ENCODE results near the gene SON.

SON gene

DNA sequence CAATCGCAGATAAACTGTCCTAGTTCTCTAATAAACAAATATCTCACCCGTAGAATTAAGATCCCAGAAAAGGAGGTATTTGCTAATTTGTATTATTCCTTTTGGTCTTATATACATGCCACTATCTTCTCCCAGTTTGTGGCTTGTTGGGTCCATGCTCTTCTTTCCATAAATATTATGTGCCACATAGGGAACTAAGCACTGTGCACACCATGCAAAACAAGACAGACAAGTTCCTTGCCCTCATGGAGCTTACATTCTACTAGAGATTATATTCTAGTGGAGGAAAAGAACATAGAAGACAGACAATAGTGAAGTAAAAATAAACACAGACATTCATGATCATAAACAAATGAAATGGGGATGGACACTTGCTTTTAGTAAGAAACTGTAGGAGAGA is 5.6 kb upstream of the SON start:
- no peak for DNase-seq (ENCODE audit: low read depth)
- TF ChIP-seq, protein P1, sequence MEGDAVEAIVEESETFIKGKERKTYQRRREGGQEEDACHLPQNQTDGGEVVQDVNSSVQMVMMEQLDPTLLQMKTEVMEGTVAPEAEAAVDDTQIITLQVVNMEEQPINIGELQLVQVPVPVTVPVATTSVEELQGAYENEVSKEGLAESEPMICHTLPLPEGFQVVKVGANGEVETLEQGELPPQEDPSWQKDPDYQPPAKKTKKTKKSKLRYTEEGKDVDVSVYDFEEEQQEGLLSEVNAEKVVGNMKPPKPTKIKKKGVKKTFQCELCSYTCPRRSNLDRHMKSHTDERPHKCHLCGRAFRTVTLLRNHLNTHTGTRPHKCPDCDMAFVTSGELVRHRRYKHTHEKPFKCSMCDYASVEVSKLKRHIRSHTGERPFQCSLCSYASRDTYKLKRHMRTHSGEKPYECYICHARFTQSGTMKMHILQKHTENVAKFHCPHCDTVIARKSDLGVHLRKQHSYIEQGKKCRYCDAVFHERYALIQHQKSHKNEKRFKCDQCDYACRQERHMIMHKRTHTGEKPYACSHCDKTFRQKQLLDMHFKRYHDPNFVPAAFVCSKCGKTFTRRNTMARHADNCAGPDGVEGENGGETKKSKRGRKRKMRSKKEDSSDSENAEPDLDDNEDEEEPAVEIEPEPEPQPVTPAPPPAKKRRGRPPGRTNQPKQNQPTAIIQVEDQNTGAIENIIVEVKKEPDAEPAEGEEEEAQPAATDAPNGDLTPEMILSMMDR (IDR thresholded peaks at IDR 0.05; ENCODE audit: control insufficient read depth, insufficient read depth, low read depth, low read length, missing control alignments), result no peak
- H3K4me3 ChIP-seq (ENCODE audit: control insufficient read depth, low read depth, low read length), result no peak overlapping the region

DNA sequence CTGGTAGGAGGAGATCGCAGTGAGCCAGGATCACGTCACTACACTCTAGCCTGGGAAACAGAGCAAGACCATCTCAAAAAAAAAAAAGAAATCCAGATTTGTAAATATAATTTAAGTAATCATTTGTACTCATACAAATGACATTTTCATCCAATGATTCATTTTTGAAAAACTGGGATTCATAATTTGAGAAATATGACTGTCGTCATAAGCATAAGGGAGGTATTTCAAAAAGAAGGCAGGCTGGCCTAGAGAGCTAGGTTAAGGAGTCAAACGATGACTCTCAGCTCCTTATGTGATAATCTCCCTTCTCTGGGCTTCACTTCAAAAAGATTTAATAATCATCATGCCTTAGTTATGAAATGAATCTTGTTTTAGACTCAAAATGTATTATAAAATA is 3.2 kb upstream of the SON start:
- TF ChIP-seq, protein P1 (IDR thresholded peaks at IDR 0.05; ENCODE audit: control insufficient read depth, insufficient read depth, low read depth, low read length, missing control alignments), result no peak
- H3K4me3 ChIP-seq (ENCODE audit: control insufficient read depth, low read depth, low read length), result no peak overlapping the region
- no peak for DNase-seq (ENCODE audit: low read depth)

DNA sequence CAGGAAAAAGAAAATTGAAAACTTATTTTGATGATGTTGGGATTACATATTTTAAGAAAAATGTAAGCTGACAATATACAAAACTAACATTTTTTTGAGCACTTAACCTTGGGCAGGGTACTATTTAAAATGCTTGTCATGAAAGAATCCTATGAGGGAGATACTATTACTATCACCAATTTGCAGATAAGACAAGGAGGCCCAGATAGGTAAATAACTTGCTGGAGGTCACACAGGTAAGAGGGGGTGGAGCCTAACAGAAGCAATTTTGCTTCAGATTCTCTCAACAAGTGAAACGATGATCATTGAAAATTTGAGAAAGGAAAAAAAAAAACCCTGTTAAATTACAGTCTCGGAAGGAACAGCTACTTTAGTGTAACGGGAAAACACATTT is 2.1 kb upstream of the SON start:
- no peak overlapping the region for H3K4me3 ChIP-seq (ENCODE audit: control insufficient read depth, low read depth, low read length)
- TF ChIP-seq, protein P1 (IDR thresholded peaks at IDR 0.05; ENCODE audit: control insufficient read depth, insufficient read depth, low read depth, low read length, missing control alignments), result no peak
- DNase-seq (ENCODE audit: low read depth), result no peak

DNA sequence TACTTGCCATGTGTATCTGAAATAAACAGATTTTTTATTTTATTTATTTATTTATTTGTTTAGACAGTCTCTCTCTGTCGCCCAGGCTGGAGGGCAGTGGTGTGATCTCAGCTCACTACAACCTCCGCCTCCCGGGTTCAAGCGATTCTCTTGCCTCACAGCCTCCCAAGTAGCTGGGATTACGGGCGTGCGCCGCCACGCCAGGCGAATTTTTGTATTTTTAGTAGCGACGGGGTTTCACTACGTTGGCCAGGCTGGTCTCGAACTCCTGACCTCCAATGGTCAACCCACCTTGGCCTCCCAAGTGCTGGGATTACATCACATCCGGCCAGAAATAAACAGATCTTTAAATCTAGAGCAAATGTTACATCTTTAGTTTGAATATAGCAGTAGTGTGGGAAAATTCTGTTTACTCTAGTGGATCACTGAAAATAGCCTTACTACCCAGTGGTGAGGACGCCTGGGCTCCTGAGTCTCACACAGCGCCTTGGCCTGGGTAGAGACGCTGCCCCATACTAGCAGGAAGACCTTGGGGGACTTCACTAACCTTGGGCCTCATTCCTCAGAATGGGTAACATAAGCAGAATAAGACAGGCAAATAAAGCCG is 1.6 kb upstream of the SON start:
- no peak for DNase-seq (ENCODE audit: low read depth)
- TF ChIP-seq, protein P1 (IDR thresholded peaks at IDR 0.05; ENCODE audit: control insufficient read depth, insufficient read depth, low read depth, low read length, missing control alignments), result no peak
- peak overlapping the region; percentile 76 for H3K4me3 ChIP-seq (ENCODE audit: control insufficient read depth, low read depth, low read length)

DNA sequence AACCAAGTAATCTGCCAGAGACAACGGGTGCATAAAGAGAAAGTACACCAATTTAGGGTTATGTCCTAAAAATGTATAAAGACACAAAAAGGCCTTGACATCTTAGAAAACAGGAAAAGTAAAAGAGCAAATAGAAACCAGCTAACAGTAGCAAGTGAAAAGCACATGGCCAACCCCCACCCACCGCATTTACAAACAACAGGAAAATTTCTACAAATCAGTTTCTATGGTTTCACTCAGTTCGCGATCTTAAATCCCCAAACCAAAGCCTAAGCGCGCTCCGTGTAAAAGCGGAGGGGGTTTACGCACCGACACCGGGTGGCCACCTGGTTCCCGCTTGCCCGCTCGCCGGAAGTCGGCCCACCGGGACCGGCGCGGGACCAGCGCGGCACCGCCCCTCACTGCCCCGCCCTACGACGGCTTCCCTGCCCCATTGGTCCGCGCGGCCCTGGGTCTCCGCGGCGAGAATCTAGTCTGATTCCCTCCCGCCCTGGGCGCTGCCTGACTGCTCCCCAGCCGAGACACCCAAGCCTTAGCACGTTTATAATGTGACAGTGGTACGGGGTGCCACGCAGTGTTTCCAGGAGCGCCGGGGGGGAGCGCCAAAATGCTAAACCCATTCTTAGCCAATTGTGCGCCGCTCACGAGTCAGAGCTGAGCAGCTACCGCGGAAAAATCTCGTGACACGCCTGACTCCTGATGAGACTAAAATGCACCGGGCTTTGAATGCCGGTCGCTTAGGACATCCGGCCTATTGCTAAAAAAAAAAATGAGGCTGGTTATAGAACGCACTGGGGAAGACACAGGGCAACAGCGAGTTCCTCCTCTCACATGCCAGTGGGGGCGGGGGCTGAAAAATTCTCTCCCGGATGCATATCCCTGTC is 840 bp upstream of the SON start, which contains the start of gene GART:
Gene GART, minus strand, starts transcription at position 362 of the 884 bp plus-strand sequence. CDS start 2,802 bp downstream, outside the sequence.
- DNase-seq (ENCODE audit: low read depth), result no peak
- TF ChIP-seq, protein P1 (IDR thresholded peaks at IDR 0.05; ENCODE audit: control insufficient read depth, insufficient read depth, low read depth, low read length, missing control alignments), result no peak
- H3K4me3 ChIP-seq (ENCODE audit: control insufficient read depth, low read depth, low read length), result peak within 1 kb of the TSS; percentile 76

DNA sequence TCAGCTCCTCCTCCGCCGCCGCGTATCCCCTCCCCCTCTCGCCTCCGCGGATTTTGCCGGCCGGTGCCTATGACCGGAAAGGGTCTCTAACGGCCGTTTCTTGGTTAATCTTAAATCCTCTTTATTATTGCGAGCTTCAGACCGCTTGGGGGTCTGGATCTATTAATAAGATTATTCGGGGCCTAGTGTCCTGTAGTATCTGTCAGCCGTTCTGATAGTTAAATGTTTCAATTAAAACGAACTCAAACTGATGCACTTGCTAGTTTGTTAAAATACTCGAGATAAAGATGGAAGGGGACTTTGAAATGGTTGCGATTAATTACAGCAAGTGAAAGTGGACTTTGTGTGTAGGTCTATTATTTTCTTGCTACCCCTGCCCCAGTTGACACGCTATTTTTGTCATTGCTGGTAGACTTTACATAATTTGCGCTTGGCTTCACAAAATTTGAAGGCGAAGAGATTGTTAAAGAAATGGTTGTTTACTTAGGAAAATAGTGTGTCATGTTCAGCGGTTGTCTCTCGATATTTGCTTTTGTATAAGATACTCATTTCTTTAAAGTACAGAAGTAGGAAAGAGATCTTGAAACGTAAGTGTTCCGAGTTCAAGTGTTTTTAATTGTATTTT is 779 bp downstream of the SON start:
- peak overlapping the region; percentile 76 for H3K4me3 ChIP-seq (ENCODE audit: control insufficient read depth, low read depth, low read length)
- no peak for DNase-seq (ENCODE audit: low read depth)
- TF ChIP-seq, protein P1 (IDR thresholded peaks at IDR 0.05; ENCODE audit: control insufficient read depth, insufficient read depth, low read depth, low read length, missing control alignments), result no peak
